SK-N-SH treated with all-trans-retinoic acid at 6 μM for 48 hours (cell line): ENCODE results near the gene PLCE1.

Experiments used
- ATAC-seq: fragments of 200-7000 bp; cut with Tn5 transposase; 3 replicates; pipeline ENCODE4 v1.9.1; 2020; ENCODE audit warnings: mild to moderate bottlenecking, moderate library complexity
- BACH2 ChIP-seq: fragments of 250-450 bp; sonication (Bioruptor Pico); IDR thresholded peaks from 2 replicates; pipeline ENCODE4 v1.9.0; 2021; ENCODE audit warnings: mild to moderate bottlenecking, borderline replicate concordance
- CSDC2 ChIP-seq: fragments of 250-450 bp; sonication (Bioruptor Pico); IDR thresholded peaks from 2 replicates; pipeline ENCODE4 v1.5.0; 2020; ENCODE audit warnings: mild to moderate bottlenecking, moderate library complexity
- ESRRG ChIP-seq: fragments of 250-450 bp; sonication (Bioruptor Pico); IDR thresholded peaks from 2 replicates; pipeline ENCODE4 v1.6.1; 2021; ENCODE audit warnings: mild to moderate bottlenecking
- GLIS3 ChIP-seq: fragments of 250-450 bp; sonication (Bioruptor Pico); IDR thresholded peaks from 2 replicates; pipeline ENCODE4 v1.5.0; 2020; ENCODE audit warnings: mild to moderate bottlenecking, moderate library complexity
- ISL1 ChIP-seq: fragments of 250-450 bp; sonication (Bioruptor Pico); IDR thresholded peaks from 2 replicates; pipeline ENCODE4 v2.1.2; 2022; ENCODE audit warnings: mild to moderate bottlenecking, moderate library complexity
- OSR1 ChIP-seq: fragments of 250-450 bp; sonication (Bioruptor Pico); IDR thresholded peaks from 2 replicates; pipeline ENCODE4 v1.8.0; 2022; ENCODE audit warnings: moderate library complexity, mild to moderate bottlenecking, inconsistent platforms
- PPARA ChIP-seq: fragments of 250-450 bp; sonication (Bioruptor Pico); IDR thresholded peaks from 2 replicates; pipeline ENCODE4 v1.5.0; 2020; ENCODE audit warnings: mild to moderate bottlenecking, borderline replicate concordance
- RARB ChIP-seq: fragments of 250-450 bp; sonication (Bioruptor Pico); IDR thresholded peaks from 2 replicates; pipeline ENCODE4 v1.8.0; 2021; ENCODE audit warnings: mild to moderate bottlenecking, moderate library complexity
- SNAI2 ChIP-seq: fragments of 250-450 bp; sonication (Bioruptor Pico); IDR thresholded peaks from 2 replicates; pipeline ENCODE4 v1.5.0; 2020; ENCODE audit warnings: mild to moderate bottlenecking, moderate library complexity
- TCF4 ChIP-seq: fragments of 250-450 bp; sonication (Bioruptor Pico); IDR thresholded peaks from 2 replicates; pipeline ENCODE4 v1.8.0; 2021; ENCODE audit warnings: mild to moderate bottlenecking, moderate library complexity, borderline replicate concordance
- TOX ChIP-seq: fragments of 250-450 bp; sonication (Bioruptor Pico); IDR thresholded peaks from 2 replicates; pipeline ENCODE4 v1.8.0; 2021; ENCODE audit warnings: mild to moderate bottlenecking, moderate library complexity, borderline replicate concordance
- ZC3H10 ChIP-seq: fragments of 250-450 bp; sonication (Bioruptor Pico); IDR thresholded peaks from 2 replicates; pipeline ENCODE4 v1.5.1; 2021; ENCODE audit warnings: mild to moderate bottlenecking, moderate library complexity
- ZFP3 ChIP-seq: fragments of 250-450 bp; sonication (Bioruptor Pico); IDR thresholded peaks from 2 replicates; pipeline ENCODE4 v1.5.0; 2020; ENCODE audit warnings: mild to moderate bottlenecking, moderate library complexity
- ZFP30 ChIP-seq: fragments of 450-650 bp; formaldehyde crosslinking; IDR thresholded peaks from 2 replicates; pipeline ENCODE4 v1.5.0; 2022; ENCODE audit warnings: mild to moderate bottlenecking, moderate library complexity
- ZNF565 ChIP-seq: fragments of 450-650 bp; formaldehyde crosslinking; conservative IDR thresholded peaks from 2 replicates; pipeline ENCODE4 v1.5.0; 2020; ENCODE audit warnings: low read depth, mild to moderate bottlenecking, moderate library complexity
- ZNF70 ChIP-seq: fragments of 450-650 bp; formaldehyde crosslinking; IDR thresholded peaks from 2 replicates; pipeline ENCODE4 v1.5.0; 2020; ENCODE audit warnings: mild to moderate bottlenecking, moderate library complexity
- ZNF8 ChIP-seq: fragments of 450-650 bp; formaldehyde crosslinking; IDR thresholded peaks from 2 replicates; pipeline ENCODE4 v1.5.0; 2020; ENCODE audit warnings: mild to moderate bottlenecking, moderate library complexity
- TF ChIP-seq, protein P1 (sequence below): fragments of 250-450 bp; sonication (Bioruptor Pico); IDR thresholded peaks from 2 replicates; pipeline ENCODE4 v1.8.0; 2020; ENCODE audit warnings: mild to moderate bottlenecking, moderate library complexity, borderline replicate concordance
- TF ChIP-seq, protein P2 (sequence below): fragments of 250-450 bp; sonication (Bioruptor Pico); IDR thresholded peaks from 2 replicates; pipeline ENCODE4 v1.8.0; 2021; ENCODE audit warnings: low read depth, mild to moderate bottlenecking, moderate library complexity, borderline replicate concordance
- TF ChIP-seq, protein P3 (sequence below): fragments of 250-450 bp; sonication (Bioruptor Pico); IDR thresholded peaks from 2 replicates; pipeline ENCODE4 v1.5.0; 2020; ENCODE audit warnings: mild to moderate bottlenecking, moderate library complexity
- TF ChIP-seq, protein P4 (sequence below): fragments of 250-450 bp; sonication (Bioruptor Pico); IDR thresholded peaks from 2 replicates; pipeline ENCODE4 v1.5.1; 2021; ENCODE audit warnings: mild to moderate bottlenecking, moderate library complexity

PLCE1 gene

DNA sequence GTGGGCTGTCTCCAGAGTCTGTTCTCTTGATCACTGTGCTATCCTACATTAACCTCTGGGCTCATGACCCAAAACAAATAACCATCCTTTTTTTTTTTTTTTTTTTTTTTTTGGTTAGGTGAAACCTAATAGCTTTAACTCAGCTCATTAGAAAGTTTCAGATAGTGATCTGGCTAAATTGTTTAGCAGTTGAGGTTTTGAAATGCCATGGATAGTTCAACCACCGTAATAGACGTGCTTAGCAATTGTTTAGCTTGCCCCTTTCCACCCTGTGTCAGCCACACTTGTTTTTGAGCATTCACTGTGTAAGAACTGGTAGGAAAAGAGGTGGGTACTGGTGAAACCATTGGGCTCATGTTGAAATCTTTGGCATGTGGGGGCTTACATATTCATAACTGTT is 3.8 kb downstream of the PLCE1 start:
- TF ChIP-seq, protein P1, sequence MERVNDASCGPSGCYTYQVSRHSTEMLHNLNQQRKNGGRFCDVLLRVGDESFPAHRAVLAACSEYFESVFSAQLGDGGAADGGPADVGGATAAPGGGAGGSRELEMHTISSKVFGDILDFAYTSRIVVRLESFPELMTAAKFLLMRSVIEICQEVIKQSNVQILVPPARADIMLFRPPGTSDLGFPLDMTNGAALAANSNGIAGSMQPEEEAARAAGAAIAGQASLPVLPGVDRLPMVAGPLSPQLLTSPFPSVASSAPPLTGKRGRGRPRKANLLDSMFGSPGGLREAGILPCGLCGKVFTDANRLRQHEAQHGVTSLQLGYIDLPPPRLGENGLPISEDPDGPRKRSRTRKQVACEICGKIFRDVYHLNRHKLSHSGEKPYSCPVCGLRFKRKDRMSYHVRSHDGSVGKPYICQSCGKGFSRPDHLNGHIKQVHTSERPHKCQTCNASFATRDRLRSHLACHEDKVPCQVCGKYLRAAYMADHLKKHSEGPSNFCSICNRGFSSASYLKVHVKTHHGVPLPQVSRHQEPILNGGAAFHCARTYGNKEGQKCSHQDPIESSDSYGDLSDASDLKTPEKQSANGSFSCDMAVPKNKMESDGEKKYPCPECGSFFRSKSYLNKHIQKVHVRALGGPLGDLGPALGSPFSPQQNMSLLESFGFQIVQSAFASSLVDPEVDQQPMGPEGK (CRISPR knock-in tag), result no peak
- TF ChIP-seq ZNF565 (CRISPR knock-in tag) (no peak), PPARA (CRISPR knock-in tag) (no peak), OSR1 (CRISPR knock-in tag) (no peak), ZNF70 (CRISPR knock-in tag) (no peak), CSDC2 (CRISPR knock-in tag) (no peak), SNAI2 (no peak), ZFP30 (CRISPR knock-in tag) (no peak), TOX (CRISPR knock-in tag) (no peak), ZNF8 (CRISPR knock-in tag) (no peak), ZC3H10 (CRISPR knock-in tag) (no peak)
- ATAC-seq, result no peak

DNA sequence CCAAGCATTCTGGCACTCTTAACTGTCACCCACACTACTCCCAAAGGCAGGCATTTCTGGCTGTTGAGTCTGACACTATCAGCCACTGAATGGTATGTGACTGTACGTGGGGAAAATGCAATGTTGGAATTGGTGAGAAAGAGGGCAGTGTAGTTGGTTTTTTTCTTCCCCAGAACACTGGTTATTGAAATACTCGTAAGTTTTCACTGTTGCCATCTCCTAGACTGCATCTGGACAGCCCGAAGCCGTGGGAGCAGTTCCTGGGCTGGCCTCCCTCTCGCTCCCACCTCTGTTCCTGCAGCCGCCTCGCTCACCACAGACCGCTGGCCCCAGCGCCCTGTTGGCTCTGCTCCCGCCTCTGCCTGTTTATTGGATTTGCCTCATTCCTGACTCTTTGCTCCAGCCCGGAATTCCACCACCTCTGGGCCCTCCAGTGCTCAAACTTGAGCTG is 5.7 kb downstream of the PLCE1 start:
- ATAC-seq, result peak; percentile 93
- TF ChIP-seq CSDC2 (CRISPR knock-in tag) (peak; percentile 33; the same call in 1 of the 2 replicates), OSR1 (CRISPR knock-in tag) (no peak), SNAI2 (peak; percentile 33; the same call in 1 of the 2 replicates), ZFP30 (CRISPR knock-in tag) (no peak), ZFP3 (CRISPR knock-in tag) (peak; percentile 59; the same call in 1 of the 2 replicates), ISL1 (CRISPR knock-in tag) (peak; percentile 61)
- TF ChIP-seq, protein P1 (CRISPR knock-in tag), result no peak
- TF ChIP-seq, protein P2, sequence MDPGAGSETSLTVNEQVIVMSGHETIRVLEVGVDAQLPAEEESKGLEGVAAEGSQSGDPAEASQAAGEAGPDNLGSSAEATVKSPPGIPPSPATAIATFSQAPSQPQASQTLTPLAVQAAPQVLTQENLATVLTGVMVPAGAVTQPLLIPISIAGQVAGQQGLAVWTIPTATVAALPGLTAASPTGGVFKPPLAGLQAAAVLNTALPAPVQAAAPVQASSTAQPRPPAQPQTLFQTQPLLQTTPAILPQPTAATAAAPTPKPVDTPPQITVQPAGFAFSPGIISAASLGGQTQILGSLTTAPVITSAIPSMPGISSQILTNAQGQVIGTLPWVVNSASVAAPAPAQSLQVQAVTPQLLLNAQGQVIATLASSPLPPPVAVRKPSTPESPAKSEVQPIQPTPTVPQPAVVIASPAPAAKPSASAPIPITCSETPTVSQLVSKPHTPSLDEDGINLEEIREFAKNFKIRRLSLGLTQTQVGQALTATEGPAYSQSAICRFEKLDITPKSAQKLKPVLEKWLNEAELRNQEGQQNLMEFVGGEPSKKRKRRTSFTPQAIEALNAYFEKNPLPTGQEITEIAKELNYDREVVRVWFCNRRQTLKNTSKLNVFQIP (CRISPR knock-in tag), result no peak
- TF ChIP-seq, protein P3, sequence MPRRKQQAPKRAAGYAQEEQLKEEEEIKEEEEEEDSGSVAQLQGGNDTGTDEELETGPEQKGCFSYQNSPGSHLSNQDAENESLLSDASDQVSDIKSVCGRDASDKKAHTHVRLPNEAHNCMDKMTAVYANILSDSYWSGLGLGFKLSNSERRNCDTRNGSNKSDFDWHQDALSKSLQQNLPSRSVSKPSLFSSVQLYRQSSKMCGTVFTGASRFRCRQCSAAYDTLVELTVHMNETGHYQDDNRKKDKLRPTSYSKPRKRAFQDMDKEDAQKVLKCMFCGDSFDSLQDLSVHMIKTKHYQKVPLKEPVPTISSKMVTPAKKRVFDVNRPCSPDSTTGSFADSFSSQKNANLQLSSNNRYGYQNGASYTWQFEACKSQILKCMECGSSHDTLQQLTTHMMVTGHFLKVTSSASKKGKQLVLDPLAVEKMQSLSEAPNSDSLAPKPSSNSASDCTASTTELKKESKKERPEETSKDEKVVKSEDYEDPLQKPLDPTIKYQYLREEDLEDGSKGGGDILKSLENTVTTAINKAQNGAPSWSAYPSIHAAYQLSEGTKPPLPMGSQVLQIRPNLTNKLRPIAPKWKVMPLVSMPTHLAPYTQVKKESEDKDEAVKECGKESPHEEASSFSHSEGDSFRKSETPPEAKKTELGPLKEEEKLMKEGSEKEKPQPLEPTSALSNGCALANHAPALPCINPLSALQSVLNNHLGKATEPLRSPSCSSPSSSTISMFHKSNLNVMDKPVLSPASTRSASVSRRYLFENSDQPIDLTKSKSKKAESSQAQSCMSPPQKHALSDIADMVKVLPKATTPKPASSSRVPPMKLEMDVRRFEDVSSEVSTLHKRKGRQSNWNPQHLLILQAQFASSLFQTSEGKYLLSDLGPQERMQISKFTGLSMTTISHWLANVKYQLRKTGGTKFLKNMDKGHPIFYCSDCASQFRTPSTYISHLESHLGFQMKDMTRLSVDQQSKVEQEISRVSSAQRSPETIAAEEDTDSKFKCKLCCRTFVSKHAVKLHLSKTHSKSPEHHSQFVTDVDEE (CRISPR knock-in tag), result no peak
- TF ChIP-seq, all 23 proteins: peak for 4

DNA sequence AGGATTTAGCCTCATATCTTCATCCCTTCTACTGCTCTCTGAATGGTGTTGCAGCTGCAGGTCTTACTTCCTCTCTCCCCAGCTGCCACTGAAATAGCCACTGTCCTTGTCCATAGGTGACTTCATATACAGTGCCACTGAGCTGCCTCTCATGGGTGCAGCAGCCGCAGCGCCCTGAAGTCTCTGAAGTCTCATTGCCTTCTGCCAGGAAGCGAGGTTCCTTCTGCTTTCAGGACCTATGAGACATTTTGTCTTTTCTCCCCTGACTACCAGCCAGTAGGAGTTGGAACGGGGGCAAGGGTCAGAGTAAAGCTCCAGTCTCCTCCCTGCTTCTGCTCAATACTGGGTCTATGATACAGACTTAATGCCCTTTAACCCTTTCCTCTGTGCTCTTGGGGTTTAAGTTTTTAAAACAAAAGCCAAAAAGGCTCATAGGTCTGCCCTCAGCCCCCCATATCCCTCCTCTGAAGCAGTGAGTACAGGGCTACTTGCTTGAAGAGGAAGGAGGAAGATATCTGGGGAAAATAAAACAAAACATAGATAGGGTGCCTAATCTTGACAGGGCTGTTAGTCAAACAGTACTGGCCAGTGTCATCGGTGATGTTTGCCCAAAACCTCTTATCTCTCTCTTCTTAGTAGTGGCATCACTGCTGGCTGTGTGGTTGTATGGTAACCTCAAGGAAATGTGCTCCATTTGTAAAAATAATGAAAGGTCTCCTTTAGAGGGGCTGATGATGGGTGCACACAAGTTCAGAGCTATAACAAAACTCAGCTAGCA is 7.1 kb downstream of the PLCE1 start:
- ATAC-seq, result no peak
- TF ChIP-seq SNAI2, result no peak
- TF ChIP-seq, protein P2 (CRISPR knock-in tag), result no peak
- no peak for TF ChIP-seq BACH2 (CRISPR knock-in tag)
- TF ChIP-seq, protein P4, sequence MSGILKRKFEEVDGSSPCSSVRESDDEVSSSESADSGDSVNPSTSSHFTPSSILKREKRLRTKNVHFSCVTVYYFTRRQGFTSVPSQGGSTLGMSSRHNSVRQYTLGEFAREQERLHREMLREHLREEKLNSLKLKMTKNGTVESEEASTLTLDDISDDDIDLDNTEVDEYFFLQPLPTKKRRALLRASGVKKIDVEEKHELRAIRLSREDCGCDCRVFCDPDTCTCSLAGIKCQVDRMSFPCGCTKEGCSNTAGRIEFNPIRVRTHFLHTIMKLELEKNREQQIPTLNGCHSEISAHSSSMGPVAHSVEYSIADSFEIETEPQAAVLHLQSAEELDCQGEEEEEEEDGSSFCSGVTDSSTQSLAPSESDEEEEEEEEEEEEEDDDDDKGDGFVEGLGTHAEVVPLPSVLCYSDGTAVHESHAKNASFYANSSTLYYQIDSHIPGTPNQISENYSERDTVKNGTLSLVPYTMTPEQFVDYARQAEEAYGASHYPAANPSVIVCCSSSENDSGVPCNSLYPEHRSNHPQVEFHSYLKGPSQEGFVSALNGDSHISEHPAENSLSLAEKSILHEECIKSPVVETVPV, result no peak
- TF ChIP-seq, protein P3 (CRISPR knock-in tag), result no peak
- TF ChIP-seq ZFP30 (CRISPR knock-in tag), result no peak
- TF ChIP-seq RARB (CRISPR knock-in tag), result no peak
- no peak for TF ChIP-seq TCF4 (CRISPR knock-in tag)
- TF ChIP-seq GLIS3 (CRISPR knock-in tag), result no peak
- no peak for TF ChIP-seq OSR1 (CRISPR knock-in tag)
- TF ChIP-seq CSDC2 (CRISPR knock-in tag), result no peak
- TF ChIP-seq ZC3H10 (CRISPR knock-in tag), result no peak
- TF ChIP-seq ESRRG, result no peak
- TF ChIP-seq ISL1 (CRISPR knock-in tag), result no peak
- no peak for TF ChIP-seq PPARA (CRISPR knock-in tag)
